PC-3 (cell line): ENCODE results near the gene MAP2K5.

ENCODE experiments used
- CTCF ChIP-seq: fragments of 300-600 bp; sonication (generic); conservative IDR thresholded peaks from 2 replicates; pipeline ENCODE4 v1.5.1; 2017; ENCODE audit warnings: antibody characterized with exemption, low read depth, mild to moderate bottlenecking, low read length
- EZH2 ChIP-seq: fragments of 300-600 bp; sonication (generic); IDR thresholded peaks from one replicate; pipeline ENCODE4 v1.6.1; 2017; ENCODE audit warnings: antibody characterized with exemption, mild to moderate bottlenecking, low read length; ENCODE audit not compliant: unreplicated experiment
- EZH2phosphoT487 ChIP-seq: fragments of 300-600 bp; sonication (generic); IDR thresholded peaks from 2 replicates; pipeline ENCODE4 v1.6.1; 2018; ENCODE audit warnings: mild to moderate bottlenecking, antibody characterized with exemption, low read length, borderline replicate concordance

GRCh38 chr15:67685008-67685599 is 142.6 kb downstream of the MAP2K5 start:
- TF ChIP-seq EZH2phosphoT487 (no peak), EZH2 (no peak), CTCF (no peak)
